HG03175 (cell line): ENCODE results near the gene FKBP2.

Experiments
- ATAC-seq: cut with Tn5 transposase; IDR thresholded peaks from one replicate; pipeline ENCODE4 v1.9.1; 2021; ENCODE audit warnings: mild to moderate bottlenecking, moderate library complexity; ENCODE audit not compliant: unreplicated experiment

The FKBP2 gene

GRCh38 chr11:64246871-64247728 is 6.2 kb downstream of the FKBP2 start, which contains the start of gene PPP1R14B:
TSS of gene PPP1R14B (minus strand) at chr11:64246943. CDS start at chr11:64246673, 270 bp downstream.
- ATAC-seq: peak; percentile 35

- ATAC-seq: no peak
These were observed 7.0 kb downstream of the FKBP2 start for GRCh38 chr11:64247729-64248531.

- ATAC-seq: no peak
These were observed 7.7 kb downstream of the FKBP2 start for GRCh38 chr11:64248578-64248977.

GRCh38 chr11:64249038-64249437 is 8.1 kb downstream of the FKBP2 start:
- no peak for ATAC-seq

DNA sequence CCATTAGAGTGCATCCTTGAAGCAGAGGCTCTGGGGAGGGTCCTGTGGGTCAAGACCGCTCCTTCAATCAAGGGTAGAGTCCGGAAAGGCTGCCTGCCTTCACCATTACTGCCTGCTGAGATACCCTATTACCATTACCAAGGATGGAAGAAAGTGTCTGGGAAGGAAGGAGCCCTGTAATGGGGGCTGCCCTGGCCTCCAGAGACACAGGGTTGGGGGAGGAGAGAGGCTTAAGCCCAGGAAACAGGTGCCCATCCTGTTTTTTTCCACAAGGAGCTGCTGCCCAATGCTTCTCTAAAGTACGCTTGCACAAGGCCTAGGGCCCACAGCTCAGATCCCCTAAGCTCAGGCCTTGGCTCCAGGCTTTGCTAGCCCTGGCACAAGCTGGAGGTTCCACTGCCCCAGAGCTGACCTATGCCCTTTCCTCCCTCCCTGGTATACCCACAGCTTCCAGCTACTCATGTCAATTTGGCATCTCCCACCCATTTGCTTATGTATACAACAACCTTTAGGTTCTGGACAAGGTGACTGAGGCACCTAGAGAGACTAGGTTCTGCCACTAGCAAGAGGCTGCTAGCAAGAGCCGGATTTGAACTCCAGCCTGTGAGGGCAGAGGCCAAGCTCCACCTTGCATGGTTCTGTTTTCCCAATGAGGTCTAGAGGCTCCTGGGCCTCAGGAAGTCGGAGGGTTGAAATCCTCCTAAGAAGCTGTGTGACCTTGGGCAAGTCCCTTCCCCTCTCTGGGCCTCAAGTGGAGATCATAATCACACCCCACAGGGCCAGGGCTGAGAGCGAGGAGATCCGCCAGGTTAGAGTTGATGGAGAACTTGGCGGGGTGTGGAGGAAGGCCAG is 8.9 kb downstream of the FKBP2 start:
- ATAC-seq: no peak

GRCh38 chr11:64250415-64251015 is 9.6 kb downstream of the FKBP2 start:
- no peak for ATAC-seq

DNA sequence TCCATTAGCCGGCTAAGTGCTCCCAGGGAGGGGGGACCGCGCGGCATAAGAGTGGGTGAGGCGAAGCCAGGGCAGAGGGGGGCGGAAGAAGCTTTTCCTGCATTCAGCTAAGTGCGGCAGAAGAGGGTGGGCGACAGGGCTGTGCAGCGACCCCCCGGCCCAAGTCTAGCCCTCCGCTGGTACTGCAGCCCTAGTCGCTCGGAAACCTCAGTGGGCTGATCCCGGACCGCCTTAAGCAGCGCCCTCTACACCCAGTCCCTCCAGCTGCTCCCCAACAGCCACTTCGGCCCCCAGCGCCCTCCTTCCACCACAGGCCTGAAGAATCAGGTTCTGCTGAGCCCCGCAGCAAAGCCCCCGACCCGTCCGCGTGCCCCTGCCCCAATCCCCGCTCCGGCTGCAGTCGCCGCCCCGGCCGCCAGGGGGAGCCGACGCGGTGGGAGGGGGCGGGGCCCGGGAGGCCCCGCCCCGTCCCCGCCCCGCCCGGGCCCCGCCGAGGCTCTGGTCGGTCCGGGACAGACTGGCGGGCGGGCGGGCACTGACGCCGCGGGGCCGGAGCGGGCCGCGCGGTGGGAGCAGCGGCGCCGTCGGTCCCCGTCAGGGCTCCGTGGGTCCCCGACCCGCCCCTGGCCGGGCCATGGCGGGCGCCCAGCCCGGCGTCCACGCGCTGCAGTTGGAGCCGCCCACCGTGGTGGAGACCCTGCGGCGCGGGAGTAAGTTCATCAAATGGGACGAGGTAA is 10.3 kb downstream of the FKBP2 start, which contains the start of gene PLCB3:
TSS of gene PLCB3 (plus strand) at position 515 of the 737 bp plus-strand sequence. CDS start at position 635, 120 bp downstream.
- peak; percentile 38 for ATAC-seq

DNA sequence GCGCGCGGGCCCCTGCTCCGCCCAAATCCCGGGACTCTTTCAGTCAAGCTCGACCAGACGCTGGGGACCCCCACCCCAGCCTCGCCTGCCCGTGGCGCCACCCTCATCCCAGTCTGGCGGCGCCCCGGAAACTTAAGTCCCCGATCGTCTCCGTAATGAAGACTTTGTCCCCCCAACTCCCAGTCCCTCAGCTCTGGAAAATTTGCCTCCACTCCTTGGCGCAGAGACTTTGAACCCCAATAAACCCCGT is 10.8 kb downstream of the FKBP2 start:
- ATAC-seq: no peak

DNA sequence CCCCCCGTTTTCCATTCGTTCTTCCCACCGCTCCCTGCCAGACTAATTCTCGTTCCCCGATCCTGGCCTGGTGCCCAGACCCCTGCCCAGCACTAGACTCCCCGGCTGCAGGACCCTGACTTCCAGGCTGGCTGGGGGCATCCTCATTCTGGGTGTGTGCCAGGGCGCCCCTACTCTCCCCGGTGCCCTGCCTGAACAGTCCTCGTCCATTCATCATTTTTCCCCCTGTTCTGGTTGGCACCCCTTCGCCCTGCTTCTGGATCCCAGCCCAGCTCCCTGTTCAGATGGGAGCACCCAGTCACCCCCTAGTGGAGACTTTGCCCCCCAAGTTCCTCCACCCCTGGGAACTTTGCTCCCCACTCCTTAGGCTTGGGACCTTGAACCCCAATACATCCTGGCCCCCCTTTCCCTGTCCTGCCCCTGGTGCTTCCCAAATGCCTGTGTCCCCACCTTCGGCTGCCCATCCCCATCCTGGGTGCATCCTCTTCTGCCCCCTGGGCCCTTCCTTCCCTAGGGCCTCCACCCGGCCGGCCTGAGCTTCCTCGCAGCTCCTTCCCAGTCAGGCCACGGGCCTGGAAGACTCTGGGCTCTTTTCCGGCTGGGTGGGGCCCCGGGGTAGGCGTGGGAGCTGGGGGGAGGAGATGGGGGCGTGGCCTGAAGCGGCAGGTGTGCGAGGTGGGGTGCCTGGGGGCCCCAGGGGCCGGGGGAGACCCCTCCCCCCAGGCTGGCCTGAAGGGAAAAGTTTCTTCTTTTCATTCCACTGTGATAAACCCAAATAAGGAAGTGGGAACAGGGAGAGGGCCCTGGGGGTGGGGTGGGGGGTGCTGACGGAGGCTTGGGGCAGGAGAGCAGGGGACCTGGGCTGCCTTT is 11.3 kb downstream of the FKBP2 start:
- no peak for ATAC-seq

DNA sequence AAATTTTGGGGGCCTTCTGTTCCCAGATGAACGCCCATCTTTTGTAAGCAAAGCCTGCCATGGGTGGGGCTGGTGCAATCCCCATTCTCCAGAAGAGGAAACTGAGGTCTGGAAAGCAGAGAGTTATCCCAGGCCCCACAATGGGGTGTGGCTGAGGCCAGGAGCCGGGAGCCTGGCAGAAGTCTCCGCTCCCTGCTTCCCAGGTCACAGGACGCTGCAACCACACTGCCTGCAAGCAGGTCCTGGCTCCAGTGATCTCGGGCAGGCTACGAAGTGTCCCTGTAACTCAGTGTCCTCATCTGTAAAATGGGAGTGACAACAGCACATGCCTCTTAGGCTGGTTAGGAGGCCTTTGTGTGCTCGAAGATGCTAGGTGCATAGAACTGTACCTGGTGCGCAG is 12.1 kb downstream of the FKBP2 start:
- ATAC-seq: no peak

GRCh38 chr11:64253481-64253880 is 12.6 kb downstream of the FKBP2 start:
- no peak for ATAC-seq

DNA sequence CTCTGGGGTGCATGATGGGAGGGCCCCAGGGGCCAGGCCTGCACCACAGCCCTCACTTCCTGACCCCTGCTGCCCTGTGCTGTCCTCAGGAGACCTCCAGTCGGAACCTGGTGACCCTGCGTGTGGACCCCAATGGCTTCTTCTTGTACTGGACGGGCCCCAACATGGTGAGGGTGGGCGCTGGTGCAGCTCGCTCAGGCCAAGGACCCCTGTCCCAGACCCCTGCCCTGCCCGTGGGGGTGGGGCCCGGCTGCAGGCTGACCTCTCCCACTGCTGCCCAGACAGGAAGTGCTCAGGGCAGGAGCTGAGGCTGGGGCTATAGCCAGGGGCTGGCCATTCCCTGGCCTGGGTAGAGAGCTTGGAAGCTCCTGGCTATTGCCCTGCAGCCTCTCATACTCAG is 13.4 kb downstream of the FKBP2 start:
- ATAC-seq: no peak

DNA sequence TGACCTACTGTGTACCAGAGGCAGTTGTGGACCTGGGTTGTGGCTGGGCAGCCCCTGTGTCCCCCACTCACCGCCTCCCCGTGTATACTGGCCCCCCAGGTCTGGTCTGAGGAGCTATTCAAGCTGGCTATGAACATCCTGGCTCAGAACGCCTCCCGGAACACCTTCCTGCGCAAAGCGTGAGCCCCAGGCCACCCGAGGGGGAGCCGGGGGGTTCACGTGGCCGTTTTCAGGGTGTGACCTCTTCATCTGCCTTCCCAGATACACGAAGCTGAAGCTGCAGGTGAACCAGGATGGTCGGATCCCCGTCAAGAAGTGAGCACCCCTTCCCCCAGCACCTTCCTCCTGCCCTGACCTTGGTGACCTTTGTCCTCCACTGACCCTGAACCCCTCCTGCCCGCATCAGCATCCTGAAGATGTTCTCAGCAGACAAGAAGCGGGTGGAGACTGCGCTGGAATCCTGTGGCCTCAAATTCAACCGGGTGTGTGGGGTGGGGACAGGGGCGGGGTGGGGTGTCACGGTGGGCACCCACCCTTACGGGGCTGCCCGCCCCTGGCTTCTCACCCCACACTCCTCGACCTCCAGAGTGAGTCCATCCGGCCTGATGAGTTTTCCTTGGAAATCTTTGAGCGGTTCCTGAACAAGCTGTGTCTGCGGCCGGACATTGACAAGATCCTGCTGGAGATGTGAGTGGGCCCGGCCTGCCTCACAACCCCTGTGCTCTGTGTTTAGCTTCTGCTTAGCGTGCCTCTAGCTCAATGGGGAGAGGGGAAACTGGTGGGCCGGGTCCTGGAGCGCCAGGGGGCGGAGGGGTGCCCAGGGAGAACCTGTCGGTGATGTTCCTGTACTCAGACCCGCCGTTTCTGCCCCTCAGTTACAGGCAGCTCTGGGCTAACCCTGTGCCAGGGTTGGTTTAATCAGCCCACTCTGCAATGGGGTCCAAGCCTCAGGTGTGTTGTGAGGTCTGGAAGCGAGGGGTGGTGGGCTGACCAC is 14.5 kb downstream of the FKBP2 start:
- no peak for ATAC-seq

DNA sequence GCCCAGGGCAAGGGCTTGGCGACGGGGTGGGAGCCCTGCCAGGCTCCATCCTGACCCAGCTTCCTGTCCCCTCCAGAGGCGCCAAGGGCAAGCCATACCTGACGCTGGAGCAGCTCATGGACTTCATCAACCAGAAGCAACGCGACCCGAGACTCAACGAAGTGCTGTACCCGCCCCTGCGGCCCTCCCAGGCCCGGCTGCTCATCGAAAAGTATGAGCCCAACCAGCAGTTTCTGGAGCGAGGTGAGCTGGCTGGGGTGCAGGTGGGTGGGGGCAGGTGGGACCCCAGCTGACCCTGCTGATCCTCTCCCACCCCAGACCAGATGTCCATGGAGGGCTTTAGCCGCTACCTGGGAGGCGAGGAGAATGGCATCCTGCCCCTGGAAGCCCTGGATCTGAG is 15.4 kb downstream of the FKBP2 start:
- ATAC-seq: no peak

DNA sequence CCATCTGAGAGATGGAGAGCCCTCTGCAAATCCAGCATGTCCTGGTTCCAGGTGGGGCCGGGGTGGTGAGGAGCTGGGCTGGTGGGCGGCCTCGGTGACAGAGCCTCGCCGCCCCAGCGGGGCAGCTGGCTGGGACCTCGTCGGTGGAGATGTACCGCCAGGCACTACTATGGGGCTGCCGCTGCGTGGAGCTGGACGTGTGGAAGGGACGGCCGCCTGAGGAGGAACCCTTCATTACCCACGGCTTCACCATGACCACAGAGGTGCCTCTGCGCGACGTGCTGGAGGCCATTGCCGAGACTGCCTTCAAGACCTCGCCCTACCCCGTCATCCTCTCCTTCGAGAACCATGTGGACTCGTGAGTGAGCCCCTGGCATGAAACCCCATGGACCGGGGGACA is 17.5 kb downstream of the FKBP2 start:
- no peak for ATAC-seq

DNA sequence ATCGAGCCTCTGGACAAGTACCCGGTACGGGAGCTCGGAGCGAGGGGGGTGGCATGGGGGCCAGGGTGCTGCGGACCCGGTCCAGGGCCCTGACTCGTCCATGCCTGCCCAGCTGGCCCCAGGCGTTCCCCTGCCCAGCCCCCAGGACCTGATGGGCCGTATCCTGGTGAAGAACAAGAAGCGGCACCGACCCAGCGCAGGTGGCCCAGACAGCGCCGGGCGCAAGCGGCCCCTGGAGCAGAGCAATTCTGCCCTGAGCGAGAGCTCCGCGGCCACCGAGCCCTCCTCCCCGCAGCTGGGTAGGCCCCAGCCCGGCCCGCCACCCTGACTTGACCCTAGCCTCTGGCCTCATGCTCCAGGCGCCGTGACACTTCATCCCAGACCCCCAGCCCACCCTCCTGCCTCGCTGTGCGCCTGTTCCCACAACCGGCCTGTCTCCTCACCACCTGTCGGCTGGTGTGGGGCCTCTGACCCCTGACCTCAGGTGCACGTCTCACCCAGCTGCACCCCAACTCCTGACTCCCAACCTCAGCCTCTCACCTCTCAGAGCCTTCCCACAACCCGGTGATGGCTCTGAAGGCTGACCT is 18.1 kb downstream of the FKBP2 start:
- no peak for ATAC-seq

- ATAC-seq: no peak
These were observed 18.7 kb downstream of the FKBP2 start for GRCh38 chr11:64259533-64260067.
